Measurements from ENCODE around the gene CAMTA2. TPM values are rescaled to one million over a fixed set of nuclear protein-coding genes. Genes with fewer than 3 reads are reported as not detected.

Gene CAMTA2
- total and polyA plus RNA-seq, 4 donors = 7.8 to 17.6 (median 12.0) TPM

- Histone ChIP-seq H3K9ac (ENCODE audit: low read depth in 1 of 2, low read length in 2 of 2) (no peak overlapping the region), H3K36me3 (ENCODE audit: control insufficient read depth in 4 of 4, insufficient read depth in 3 of 4, low read depth in 1 of 4, low read length in 3 of 4) (peaks cover 0 to 7% (median 4%) of the 10 kb centered on the region in 4 donors), H3K9me3 (ENCODE audit: control insufficient read depth in 4 of 4, low read length in 3 of 4) (no peaks in the 10 kb centered on the region), H3K27ac (ENCODE audit: low read depth in 1 of 2, low read length in 2 of 2) (no peak overlapping the region), H3K4me3 (ENCODE audit: low read depth in 1 of 3, low read length in 3 of 3) (no peak overlapping the region), H3K27me3 (ENCODE audit: control insufficient read depth in 4 of 4, insufficient read depth in 4 of 4, low read length in 3 of 4) (no peaks in the 10 kb centered on the region), H3K4me1 (ENCODE audit: control insufficient read depth in 4 of 4, insufficient read depth in 4 of 4, low read length in 3 of 4) (peaks cover 5 to 64% (median 45%) of the 10 kb centered on the region in 4 donors)
- peak; percentile 54 for DNase-seq (ENCODE audit: low spot score)
- 91% methylated on average over 10 of the region's 10 CpGs for WGBS
- TF ChIP-seq CTCF (IDR thresholded peaks at IDR 0.05; ENCODE audit: low read depth, low read length, missing input control) (peak; percentile 4), HNF4A (conservative IDR thresholded peaks at IDR 0.05) (no peak)
Measured at GRCh38 chr17:4956493-4957061, 30.9 kb downstream of the CAMTA2 start.

- Histone ChIP-seq H3K4me3 (ENCODE audit: low read depth in 1 of 3, low read length in 3 of 3) (no peak overlapping the region), H3K9ac (ENCODE audit: low read depth in 1 of 2, low read length in 2 of 2) (no peak overlapping the region), H3K36me3 (ENCODE audit: control insufficient read depth in 4 of 4, insufficient read depth in 3 of 4, low read depth in 1 of 4, low read length in 3 of 4) (peaks cover 0 to 7% (median 2%) of the 10 kb centered on the region in 4 donors), H3K9me3 (ENCODE audit: control insufficient read depth in 4 of 4, low read length in 3 of 4) (no peaks in the 10 kb centered on the region), H3K27me3 (ENCODE audit: control insufficient read depth in 4 of 4, insufficient read depth in 4 of 4, low read length in 3 of 4) (no peaks in the 10 kb centered on the region), H3K4me1 (ENCODE audit: control insufficient read depth in 4 of 4, insufficient read depth in 4 of 4, low read length in 3 of 4) (peaks cover 8 to 75% (median 58%) of the 10 kb centered on the region in 4 donors), H3K27ac (ENCODE audit: low read depth in 1 of 2, low read length in 2 of 2) (no peak overlapping the region)
- WGBS = 97% methylated on average over 8 of the region's 8 CpGs
- no peak for DNase-seq (ENCODE audit: low spot score)
- TF ChIP-seq NR2F2 (IDR thresholded peaks at IDR 0.05) (no peak), SP1 (IDR thresholded peaks at IDR 0.05) (no peak), TAF1 (conservative IDR thresholded peaks at IDR 0.05) (no peak), ATF3 (IDR thresholded peaks at IDR 0.05) (no peak), MAX (IDR thresholded peaks at IDR 0.05) (no peak), JUND (IDR thresholded peaks at IDR 0.05) (no peak), ZBTB33 (IDR thresholded peaks at IDR 0.05) (no peak), REST (IDR thresholded peaks at IDR 0.05) (no peak), EGR1 (IDR thresholded peaks at IDR 0.05; ENCODE audit: low read depth in 2 of 2) (no peak), FOXA1 (IDR thresholded peaks at IDR 0.05) (no peak), RAD21 (IDR thresholded peaks at IDR 0.05) (no peak), CTCF (IDR thresholded peaks at IDR 0.05; ENCODE audit: low read depth, low read length, missing input control) (no peak)
Measured at GRCh38 chr17:4955091-4955490, 32.4 kb downstream of the CAMTA2 start.

Data from liver (tissue), 9 donors.